OCI-LY7 (cell line): ENCODE data around the gene PDE2A. TPM values are rescaled to one million over a fixed set of nuclear protein-coding genes. Genes with fewer than 3 reads are reported as not detected.

ENCODE experiments used
- BruUV-seq: library from RNA; stranded (reverse); fragments of 400-500 nt; replicated peaks from 2 replicates; lab custom pipeline; 2021; lab: Mats Ljungman, UMichigan
- CTCF ChIA-PET: fragments of 300-600 bp; sonication (Branson Sonifier 250); formaldehyde crosslinking; loops from one replicate; lab custom pipeline; 2022; ENCODE audit warnings: antibody characterized with exemption; ENCODE audit not compliant: unreplicated experiment; lab: Charles Lee
- POLR2A ChIA-PET: fragments of 300-600 bp; sonication (Branson Sonifier 250); formaldehyde crosslinking; loops from one replicate; lab custom pipeline; 2022; ENCODE audit warnings: antibody characterized with exemption; lab: Charles Lee
- DNase-seq: peaks from one replicate; pipeline ENCODE4 v3.0.0-alpha.2; 2015; ENCODE audit warnings: low spot score
- H2AFZ ChIP-seq: fragments of 200-600 bp; sonication (generic), shearing (Covaris generic); 2 replicates; pipeline ENCODE4 v1.6.1; 2014; ENCODE audit warnings: mild to moderate bottlenecking, antibody characterized with exemption, low read length, moderate library complexity
- H3K27ac ChIP-seq: fragments of 200-600 bp; sonication (generic); 2 replicates; pipeline ENCODE4 v1.5.1; 2014; ENCODE audit warnings: mixed run types, low read depth, mild to moderate bottlenecking, moderate library complexity, low read length, inconsistent platforms; ENCODE audit not compliant: poor library complexity, severe bottlenecking
- H3K36me3 ChIP-seq: fragments of 200-600 bp; sonication (generic); 2 replicates; pipeline ENCODE4 v1.6.1; 2014; ENCODE audit warnings: mild to moderate bottlenecking, antibody characterized with exemption, low read length, moderate library complexity, mixed read lengths; ENCODE audit not compliant: insufficient read depth
- H3K4me1 ChIP-seq: fragments of 200-600 bp; sonication (generic); 2 replicates; pipeline ENCODE4 v1.5.1; 2014; ENCODE audit warnings: mild to moderate bottlenecking, low read length; ENCODE audit not compliant: insufficient read depth, poor library complexity, severe bottlenecking
- H3K4me2 ChIP-seq: fragments of 200-600 bp; sonication (generic); 2 replicates; pipeline ENCODE4 v1.6.1; 2014; ENCODE audit warnings: mild to moderate bottlenecking, low read length
- H3K4me3 ChIP-seq: fragments of 200-600 bp; sonication (generic); 2 replicates; pipeline ENCODE4 v1.5.1; 2014; ENCODE audit warnings: mild to moderate bottlenecking, low read depth, low read length; ENCODE audit not compliant: poor library complexity, severe bottlenecking
- H3K79me2 ChIP-seq: fragments of 200-600 bp; sonication (generic); 2 replicates; pipeline ENCODE4 v1.6.1; 2016; ENCODE audit warnings: low read depth, mild to moderate bottlenecking, low read length, moderate library complexity, mixed read lengths; ENCODE audit not compliant: insufficient read depth
- H3K9me2 ChIP-seq: fragments of 200-600 bp; sonication (generic); 2 replicates; pipeline ENCODE4 v1.6.1; 2016; ENCODE audit warnings: mild to moderate bottlenecking, low read length, mixed read lengths; ENCODE audit not compliant: insufficient read depth
- H3K9me3 ChIP-seq: fragments of 200-600 bp; sonication (generic); 2 replicates; pipeline ENCODE4 v1.6.1; 2014; ENCODE audit warnings: mild to moderate bottlenecking, mixed run types, low read length, mixed read lengths
- H4K20me1 ChIP-seq: fragments of 200-600 bp; sonication (generic); 2 replicates; pipeline ENCODE4 v1.6.1; 2014; ENCODE audit warnings: mild to moderate bottlenecking, antibody characterized with exemption, low read length, moderate library complexity, mixed read lengths; ENCODE audit not compliant: insufficient read depth
- EZH2phosphoT487 ChIP-seq: fragments of 200-600 bp; sonication (generic); IDR thresholded peaks from 2 replicates; pipeline ENCODE4 v1.6.1; 2018; ENCODE audit warnings: low read depth, borderline replicate concordance, mild to moderate bottlenecking, mixed run types, antibody characterized with exemption, low read length, moderate library complexity, mixed read lengths
- intact Hi-C: fragments of 100-400 bp; cut with micrococcal nuclease; formaldehyde crosslinking; loops from one replicate; pipeline ENCODE4 v1.10.0; 2022; ENCODE audit not compliant: unreplicated experiment
- total RNA-seq, 2 experiments: library from RNA; depleted of rRNA in 1 of 2; stranded (reverse); fragments of >200 nt in 1 of 2; shearing (Covaris generic) in 1 of 2; gene quantifications; 2 replicates each; pipeline ENCODE4 v1.2.3, GENCODE V29; 2014 to 2022
- TF ChIP-seq, protein P1 (sequence below): fragments of 200-600 bp; sonication (generic); conservative IDR thresholded peaks from 2 replicates; pipeline ENCODE4 v1.5.1; 2014; ENCODE audit warnings: mild to moderate bottlenecking, antibody characterized with exemption, low read length, moderate library complexity, mixed read lengths

Gene PDE2A
- total RNA-seq, 2 experiments from 2014 or later: 0.68 TPM; not detected in 1

DNA sequence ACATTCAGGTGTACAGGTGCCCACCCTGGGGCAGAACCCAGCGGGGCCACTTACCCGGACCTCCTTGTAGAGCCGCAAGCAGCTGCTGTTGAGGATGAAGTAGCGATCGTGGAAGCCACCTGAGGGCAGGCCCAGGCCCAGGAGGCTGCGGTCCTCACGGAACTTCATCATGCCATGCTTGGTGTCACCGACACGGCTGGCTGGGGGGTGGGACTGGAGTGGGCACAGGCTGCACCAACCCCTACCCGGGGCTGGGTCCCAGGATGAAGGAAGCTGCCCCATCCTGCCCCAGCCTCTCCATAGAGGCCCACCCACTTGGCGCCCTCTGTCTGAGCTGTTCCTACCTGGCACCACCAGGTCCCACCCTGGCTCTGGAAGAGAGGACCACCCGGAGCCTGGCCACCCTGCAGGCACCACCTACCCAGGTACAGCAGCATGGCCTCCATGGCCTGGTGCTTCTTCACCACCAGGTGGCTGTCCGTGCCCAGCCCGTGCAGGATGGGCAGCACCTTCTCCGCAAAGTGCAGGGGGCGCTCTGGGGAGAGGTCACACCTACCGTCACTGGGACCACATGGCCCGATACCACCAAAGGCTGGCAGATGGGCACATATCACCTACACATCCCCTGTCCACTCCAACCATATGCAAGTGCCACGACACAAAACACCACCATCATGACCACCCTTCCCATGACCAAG, 19.2 kb upstream of the PDE2A start:
- no peaks in the 10 kb centered on the region for H4K20me1 ChIP-seq
- no peaks in the 10 kb centered on the region for H3K9me2 ChIP-seq
- H2AFZ ChIP-seq: no peak overlapping the region
- no peaks in the 10 kb centered on the region for H3K9me3 ChIP-seq
- H3K27ac ChIP-seq: no peak overlapping the region
- no peak overlapping the region for H3K4me2 ChIP-seq
- intact Hi-C loops: no loop called here
- DNase-seq: no peak
- ChIA-PET POLR2A (no interaction called here), CTCF (interaction anchor here (0.5 kb wide), 1 partner anchor 56 kb away, joined by 3 read pairs; no protein-coding TSS in a partner anchor)
- H3K4me3 ChIP-seq: no peak overlapping the region
- no peaks in the 10 kb centered on the region for H3K79me2 ChIP-seq
- TF ChIP-seq, protein P1, sequence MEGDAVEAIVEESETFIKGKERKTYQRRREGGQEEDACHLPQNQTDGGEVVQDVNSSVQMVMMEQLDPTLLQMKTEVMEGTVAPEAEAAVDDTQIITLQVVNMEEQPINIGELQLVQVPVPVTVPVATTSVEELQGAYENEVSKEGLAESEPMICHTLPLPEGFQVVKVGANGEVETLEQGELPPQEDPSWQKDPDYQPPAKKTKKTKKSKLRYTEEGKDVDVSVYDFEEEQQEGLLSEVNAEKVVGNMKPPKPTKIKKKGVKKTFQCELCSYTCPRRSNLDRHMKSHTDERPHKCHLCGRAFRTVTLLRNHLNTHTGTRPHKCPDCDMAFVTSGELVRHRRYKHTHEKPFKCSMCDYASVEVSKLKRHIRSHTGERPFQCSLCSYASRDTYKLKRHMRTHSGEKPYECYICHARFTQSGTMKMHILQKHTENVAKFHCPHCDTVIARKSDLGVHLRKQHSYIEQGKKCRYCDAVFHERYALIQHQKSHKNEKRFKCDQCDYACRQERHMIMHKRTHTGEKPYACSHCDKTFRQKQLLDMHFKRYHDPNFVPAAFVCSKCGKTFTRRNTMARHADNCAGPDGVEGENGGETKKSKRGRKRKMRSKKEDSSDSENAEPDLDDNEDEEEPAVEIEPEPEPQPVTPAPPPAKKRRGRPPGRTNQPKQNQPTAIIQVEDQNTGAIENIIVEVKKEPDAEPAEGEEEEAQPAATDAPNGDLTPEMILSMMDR: no peak
- no peak for TF ChIP-seq EZH2phosphoT487
- no TSS peak for BruUV-seq
- peaks cover 65% of the 10 kb centered on the region for H3K36me3 ChIP-seq
- no peaks in the 10 kb centered on the region for H3K4me1 ChIP-seq

DNA sequence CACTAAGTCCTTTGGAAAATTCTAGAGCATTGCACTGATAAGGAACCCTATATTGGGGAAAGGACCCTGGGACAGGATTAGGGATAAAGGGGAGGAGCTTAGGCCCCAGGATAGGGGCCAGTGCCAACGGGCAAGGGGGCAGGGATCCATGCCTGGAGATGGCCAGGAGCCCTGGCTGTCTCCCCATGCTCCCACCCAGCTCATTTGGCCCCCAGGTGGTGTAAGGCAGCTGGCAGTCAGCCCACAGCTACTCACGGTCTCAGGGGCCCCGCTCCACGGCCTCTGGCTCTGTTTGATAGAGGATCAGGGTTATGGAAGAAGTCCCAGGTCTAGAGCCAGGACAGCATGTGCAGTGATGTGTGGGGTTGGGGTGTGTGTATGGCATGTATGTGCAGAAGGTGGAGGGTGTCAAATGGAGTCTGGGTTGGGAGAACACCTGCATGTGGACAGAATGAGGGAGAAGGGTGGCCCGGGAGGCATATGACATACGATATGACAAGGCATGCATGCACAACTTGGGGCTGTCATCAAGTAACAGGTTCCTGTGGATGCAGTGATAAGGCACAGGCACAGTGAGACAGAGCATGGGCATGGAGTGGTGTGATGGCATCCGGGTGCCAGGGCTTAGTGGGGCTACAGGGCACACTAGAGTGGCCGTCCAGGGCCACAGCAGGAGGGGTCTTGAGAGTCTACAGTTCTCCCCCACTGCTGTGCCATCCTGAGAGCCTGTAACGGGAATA, 18.4 kb upstream of the PDE2A start:
- ChIA-PET POLR2A (interaction anchor here (0.5 kb wide), 1 partner anchor 245 kb away, joined by 4 read pairs; no protein-coding TSS in a partner anchor), CTCF (no interaction called here)
- intact Hi-C loops: no loop called here
- Histone ChIP-seq H3K9me2 (no peaks in the 10 kb centered on the region), H3K9me3 (no peaks in the 10 kb centered on the region), H3K36me3 (peaks cover 65% of the 10 kb centered on the region), H3K4me3 (no peak overlapping the region), H3K4me1 (no peaks in the 10 kb centered on the region), H2AFZ (no peak overlapping the region), H3K27ac (no peak overlapping the region), H3K4me2 (no peak overlapping the region), H4K20me1 (no peaks in the 10 kb centered on the region), H3K79me2 (no peaks in the 10 kb centered on the region)
- no TSS peak for BruUV-seq
- TF ChIP-seq, protein P1: no peak
- TF ChIP-seq EZH2phosphoT487: no peak
- DNase-seq: no peak

DNA sequence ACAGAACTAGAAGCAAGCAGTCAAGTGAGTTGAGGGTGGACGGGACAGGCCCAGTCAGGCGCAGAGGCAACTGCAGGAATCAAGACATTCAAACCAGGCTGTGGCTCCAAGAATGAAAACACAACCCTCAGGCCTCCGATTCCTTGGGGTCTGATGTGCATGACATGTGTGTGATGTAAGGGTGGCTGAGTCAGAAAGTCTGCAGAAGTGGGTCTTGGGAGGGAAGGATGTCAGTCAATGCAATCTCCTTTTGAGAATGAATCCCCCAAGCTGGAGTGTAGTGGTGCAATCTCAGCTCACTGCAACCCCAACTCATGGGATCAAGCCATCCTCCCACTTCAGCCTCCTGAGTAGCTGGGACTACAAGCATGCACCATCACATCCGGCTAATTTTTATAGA, 15.9 kb upstream of the PDE2A start:
- Histone ChIP-seq H3K9me3 (no peaks in the 10 kb centered on the region), H3K4me2 (no peak overlapping the region), H4K20me1 (no peaks in the 10 kb centered on the region), H3K36me3 (peaks cover 50% of the 10 kb centered on the region), H3K9me2 (no peaks in the 10 kb centered on the region), H3K27ac (no peak overlapping the region), H3K4me3 (no peak overlapping the region), H3K4me1 (no peaks in the 10 kb centered on the region), H2AFZ (no peak overlapping the region), H3K79me2 (no peaks in the 10 kb centered on the region)
- POLR2A ChIA-PET: no interaction called here
- intact Hi-C loops: no loop called here
- DNase-seq: no peak
- CTCF ChIA-PET: no interaction called here
- BruUV-seq: no TSS peak
- TF ChIP-seq, protein P1: no peak
- no peak for TF ChIP-seq EZH2phosphoT487
